ENCODE measurements around the gene IFI44.

Gene IFI44

DNA sequence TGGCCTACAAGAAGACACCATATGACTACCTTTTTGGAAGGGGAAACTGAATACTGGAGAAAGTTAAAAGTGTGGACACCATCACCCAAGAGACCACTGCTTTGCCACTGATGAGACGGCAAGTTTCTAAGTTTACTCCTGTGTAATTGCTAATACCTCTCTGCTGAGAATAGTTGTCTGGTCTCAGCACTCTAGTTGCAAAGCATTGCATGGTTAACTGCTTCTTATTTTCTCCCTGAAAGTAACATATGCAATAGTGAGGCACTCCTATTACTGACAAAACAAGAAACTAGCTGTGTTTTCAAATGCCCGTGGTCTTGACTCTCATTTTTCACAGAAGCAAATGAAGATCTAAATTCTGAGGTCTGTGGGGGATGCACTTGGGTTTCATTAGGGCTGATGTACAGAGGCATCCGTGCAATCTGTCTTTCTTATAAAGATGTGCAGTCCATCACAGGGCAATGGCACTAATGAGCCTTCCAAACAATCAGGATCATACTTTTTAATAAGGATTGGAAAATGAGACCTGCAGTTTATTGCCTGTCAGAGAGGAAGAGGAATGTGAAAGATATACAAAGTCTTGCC, 62.9 kb downstream of the IFI44 start:
- TF ChIP-seq CTCF (IDR thresholded peaks at IDR 0.05; ENCODE audit: insufficient read depth, low read length, missing control alignments) = no peak

GRCh38 chr1:78713297-78713696, 63.7 kb downstream of the IFI44 start:
- POLR2A ChIA-PET = no interaction called here
- CTCF ChIA-PET = interaction anchor here (1.0 to 1.3 kb wide), 2 partner anchors 12 to 16 kb away, joined by 3 read pairs; no protein-coding TSS in a partner anchor
- TF ChIP-seq CTCF (IDR thresholded peaks at IDR 0.05; ENCODE audit: insufficient read depth, low read length, missing control alignments) = no peak
- H3K4me3 ChIP-seq (ENCODE audit: low read depth, low read length) = no peak overlapping the region
- DNase-seq (ENCODE audit: low read depth, low spot score) = no peak

More for the DNA sequence above, 62.9 kb downstream of the IFI44 start:
- CTCF ChIA-PET = interaction anchor here (1.0 to 1.3 kb wide), 2 partner anchors 13 to 24 kb away, joined by 3 to 4 read pairs; no protein-coding TSS in a partner anchor
- no peak overlapping the region for H3K4me3 ChIP-seq (ENCODE audit: low read depth, low read length)
- POLR2A ChIA-PET = no interaction called here
- DNase-seq (ENCODE audit: low read depth, low spot score) = no peak
